ENCODE measurements around the gene CRTAC1.

The CRTAC1 gene

GRCh38 chr10:98028168-98028770 is 2.2 kb downstream of the CRTAC1 start:
- peak; percentile 59 for TF ChIP-seq CTCF (conservative IDR thresholded peaks at IDR 0.05)
- H3K27ac ChIP-seq, result no peak overlapping the region

- TF ChIP-seq CTCF (conservative IDR thresholded peaks at IDR 0.05), result no peak
- no peak overlapping the region for H3K27ac ChIP-seq
Observed at GRCh38 chr10:98023024-98023423, 7.4 kb downstream of the CRTAC1 start.

GRCh38 chr10:98020784-98021183 is 9.6 kb downstream of the CRTAC1 start:
- H3K27ac ChIP-seq, result no peak overlapping the region

GRCh38 chr10:98020254-98020653 is 10.2 kb downstream of the CRTAC1 start:
- H3K27ac ChIP-seq, result no peak overlapping the region
- no peak for TF ChIP-seq CTCF (conservative IDR thresholded peaks at IDR 0.05)

More at GRCh38 chr10:98020784-98021183, 9.6 kb downstream of the CRTAC1 start:
- TF ChIP-seq CTCF (conservative IDR thresholded peaks at IDR 0.05), result no peak

- no peak overlapping the region for H3K27ac ChIP-seq
- no peak for TF ChIP-seq CTCF (conservative IDR thresholded peaks at IDR 0.05)
Observed at GRCh38 chr10:98019784-98020183, 10.6 kb downstream of the CRTAC1 start.

GRCh38 chr10:98016772-98017475 is 13.5 kb downstream of the CRTAC1 start:
- TF ChIP-seq CTCF (conservative IDR thresholded peaks at IDR 0.05), result no peak
- no peak overlapping the region for H3K27ac ChIP-seq

GRCh38 chr10:98013776-98014175 is 16.6 kb downstream of the CRTAC1 start:
- no peak for TF ChIP-seq CTCF (conservative IDR thresholded peaks at IDR 0.05)
- H3K27ac ChIP-seq, result no peak overlapping the region
